Pulmonary artery endothelial cell (primary cell): Measurements from ENCODE around the gene CGNL1. TPM values are rescaled to one million over a fixed set of nuclear protein-coding genes. Genes with fewer than 3 reads are reported as not detected.

Source experiments
- DNase-seq: peaks from one replicate; pipeline ENCODE4 v3.0.0-alpha.2; 2011; ENCODE audit warnings: low read depth, low spot score
- total RNA-seq: library from RNA; depleted of rRNA; stranded (reverse); fragments of >200 nt; gene quantifications from 2 replicates; pipeline ENCODE4 v1.2.3, GENCODE V29; 2014

The CGNL1 gene
- total RNA-seq, 1 donor from 2014 or later = 43.8 TPM

DNA sequence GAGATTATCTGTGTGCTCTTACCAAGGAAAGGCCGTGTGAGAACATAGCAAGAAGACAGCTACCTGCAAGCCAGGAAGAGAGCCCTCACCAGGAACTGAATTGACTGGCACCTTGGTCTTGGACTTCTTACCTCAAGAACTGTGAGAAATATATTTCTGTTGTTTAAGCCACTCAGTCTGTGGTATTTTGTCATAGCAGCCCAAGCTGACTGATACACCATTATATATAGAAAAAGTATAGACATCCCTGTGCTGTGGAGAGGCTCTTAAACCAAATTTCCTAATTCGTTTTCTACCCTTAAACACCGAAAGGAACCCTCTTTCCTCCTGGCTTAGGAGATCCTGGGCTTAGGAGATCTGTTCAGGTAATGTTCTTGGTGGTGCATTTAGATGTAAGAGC is 44.8 kb downstream of the CGNL1 start:
- DNase-seq = no peak

DNA sequence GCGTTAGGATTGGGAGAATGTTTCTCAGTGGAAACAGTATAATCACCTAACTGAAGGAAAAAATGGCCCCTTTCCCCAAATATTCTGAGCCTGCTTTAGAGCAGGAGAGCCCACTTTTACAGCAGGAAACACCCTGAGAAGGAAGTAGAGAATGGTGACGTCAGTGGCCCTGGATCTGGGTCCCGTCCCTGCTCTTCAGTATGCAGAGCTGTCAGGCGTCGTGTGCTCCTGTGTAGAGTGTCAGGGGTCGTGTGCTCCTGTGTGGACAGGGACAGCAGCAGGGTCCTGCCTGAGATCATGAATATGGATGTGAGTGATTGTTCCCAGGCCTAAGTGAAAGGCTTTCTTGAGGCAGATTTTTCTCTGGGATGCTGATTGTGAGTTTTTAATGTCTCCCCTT is 45.2 kb downstream of the CGNL1 start:
- no peak for DNase-seq

DNA sequence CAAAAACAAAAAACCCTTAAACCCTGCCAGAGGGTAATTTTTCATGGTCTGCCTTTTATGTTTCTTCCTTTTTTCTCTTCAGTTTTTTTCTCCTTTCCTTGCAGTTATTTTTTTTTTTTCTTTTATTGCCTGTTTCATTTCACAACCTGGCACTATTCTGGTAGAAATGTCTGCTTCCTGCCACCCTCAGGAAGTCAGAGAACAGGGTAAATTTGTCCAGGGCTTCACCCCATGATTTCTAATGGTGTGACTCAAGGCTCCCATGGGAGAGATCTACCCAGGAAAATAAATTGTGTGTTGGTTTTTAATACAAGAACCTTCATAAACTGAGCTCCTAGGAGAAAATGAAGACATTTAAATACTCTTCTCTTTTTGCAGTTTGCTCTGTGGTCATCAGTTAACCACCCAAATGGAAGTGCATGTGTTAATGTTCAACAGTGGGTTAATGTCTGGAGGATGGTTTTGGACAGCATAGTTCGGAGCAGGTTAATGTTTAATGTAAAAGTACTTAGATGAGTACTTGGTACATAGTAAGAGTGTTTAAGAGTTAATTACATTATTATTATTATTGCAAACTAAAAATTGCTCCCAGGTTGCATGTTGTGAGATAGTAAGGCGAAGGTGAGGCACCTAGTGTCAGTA is 45.9 kb downstream of the CGNL1 start:
- DNase-seq = no peak

DNA sequence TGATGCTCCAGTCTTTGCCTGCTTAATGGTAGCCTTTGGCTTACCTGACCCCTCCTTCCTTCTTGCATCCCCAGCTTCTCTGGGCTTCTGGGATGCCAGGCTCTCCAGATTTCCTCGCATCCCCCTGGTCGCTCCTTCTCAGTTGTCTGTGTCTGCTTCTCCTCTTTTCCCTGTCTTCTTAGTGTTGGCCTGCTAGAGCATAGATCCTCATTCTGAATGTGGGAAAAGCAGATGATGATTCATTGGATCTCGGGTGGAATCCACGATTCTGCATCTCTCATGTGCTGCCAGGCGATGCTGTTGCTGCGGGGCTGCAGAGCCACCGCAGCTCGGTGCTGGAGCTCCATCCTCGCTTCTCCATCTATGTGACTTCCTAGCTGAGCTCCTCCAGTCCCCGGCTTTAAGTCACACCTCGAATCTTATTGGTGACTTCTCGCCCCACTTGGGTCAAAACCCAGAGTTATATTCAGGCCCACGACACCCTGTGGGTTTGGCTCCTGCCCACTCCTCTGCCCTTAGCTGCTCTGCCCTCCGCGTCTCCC is 47.4 kb downstream of the CGNL1 start:
- DNase-seq = no peak

DNA sequence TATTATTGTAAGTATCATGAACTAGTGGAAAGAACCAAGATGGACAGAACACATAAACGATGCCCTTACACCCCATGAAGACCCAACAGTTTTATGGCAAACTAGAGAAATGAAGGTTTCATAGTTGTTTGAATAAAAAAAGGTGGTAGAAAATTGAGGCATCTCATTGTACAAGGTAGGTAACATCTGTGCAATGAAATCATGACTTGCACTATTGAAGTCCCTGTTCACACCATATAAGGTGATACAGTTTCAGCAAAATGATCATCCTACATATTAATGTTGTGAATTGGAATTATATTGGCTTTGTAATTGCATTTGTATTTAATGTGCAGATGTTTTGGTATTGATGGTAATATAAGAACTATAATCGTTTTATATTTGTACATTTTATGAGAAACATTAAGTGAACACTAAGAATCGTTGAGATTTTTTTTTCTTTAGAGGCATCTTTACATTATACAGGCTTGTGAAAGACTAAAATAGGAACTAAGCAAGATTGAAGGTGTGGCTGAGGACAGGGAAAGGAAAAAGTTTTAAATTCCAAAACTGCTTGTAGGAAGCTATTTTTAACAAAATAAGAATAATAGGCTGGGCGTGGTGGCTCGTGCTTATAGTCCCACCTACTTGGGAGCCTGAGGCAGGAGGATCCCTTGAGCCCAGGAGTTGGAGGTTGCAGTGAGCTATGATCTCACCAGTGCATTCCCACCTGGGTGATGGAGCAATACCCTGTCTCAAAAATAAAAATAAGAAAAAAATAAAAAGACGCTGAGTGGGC is 48.5 kb downstream of the CGNL1 start:
- no peak for DNase-seq

DNA sequence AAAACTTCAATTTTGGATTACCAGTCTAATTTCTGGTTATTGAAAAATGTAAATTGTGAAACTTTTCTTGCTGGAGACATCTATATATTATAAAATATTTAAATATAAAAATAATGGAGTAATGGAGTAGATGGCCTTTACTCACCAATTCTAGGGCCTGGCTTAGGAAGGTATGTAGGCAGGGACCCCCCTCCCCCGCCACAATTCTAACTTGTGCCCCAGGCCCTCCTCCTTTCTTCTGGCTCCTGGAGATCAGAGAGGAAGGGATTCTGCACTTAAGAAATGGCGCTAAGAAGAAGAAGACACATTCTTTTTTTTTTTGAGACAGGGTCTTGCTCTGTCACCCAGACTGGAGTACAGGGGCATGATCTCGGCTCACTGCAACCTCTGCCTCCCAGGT is 49.5 kb downstream of the CGNL1 start:
- no peak for DNase-seq

DNA sequence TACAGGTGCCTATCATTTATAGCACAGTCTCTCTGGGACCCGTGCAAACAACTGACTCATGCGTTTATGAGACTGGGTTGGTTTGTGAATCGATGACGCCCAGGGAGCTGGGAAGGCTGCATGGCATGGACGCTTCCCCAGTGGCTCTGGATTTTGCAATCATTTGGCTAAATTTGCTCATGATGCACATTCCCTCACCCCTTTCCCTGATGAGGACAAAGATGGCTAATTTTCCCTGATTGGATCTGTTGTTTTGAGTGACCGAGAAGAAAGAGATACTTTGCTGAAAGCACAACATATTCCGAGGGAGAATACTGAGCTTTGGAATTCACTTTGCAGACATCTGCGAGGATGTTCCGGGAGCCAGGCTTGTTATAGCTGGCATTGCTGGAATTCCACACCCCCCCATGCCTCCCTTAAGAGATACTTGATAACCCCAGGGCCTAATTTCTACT is 51.1 kb downstream of the CGNL1 start:
- no peak for DNase-seq

DNA sequence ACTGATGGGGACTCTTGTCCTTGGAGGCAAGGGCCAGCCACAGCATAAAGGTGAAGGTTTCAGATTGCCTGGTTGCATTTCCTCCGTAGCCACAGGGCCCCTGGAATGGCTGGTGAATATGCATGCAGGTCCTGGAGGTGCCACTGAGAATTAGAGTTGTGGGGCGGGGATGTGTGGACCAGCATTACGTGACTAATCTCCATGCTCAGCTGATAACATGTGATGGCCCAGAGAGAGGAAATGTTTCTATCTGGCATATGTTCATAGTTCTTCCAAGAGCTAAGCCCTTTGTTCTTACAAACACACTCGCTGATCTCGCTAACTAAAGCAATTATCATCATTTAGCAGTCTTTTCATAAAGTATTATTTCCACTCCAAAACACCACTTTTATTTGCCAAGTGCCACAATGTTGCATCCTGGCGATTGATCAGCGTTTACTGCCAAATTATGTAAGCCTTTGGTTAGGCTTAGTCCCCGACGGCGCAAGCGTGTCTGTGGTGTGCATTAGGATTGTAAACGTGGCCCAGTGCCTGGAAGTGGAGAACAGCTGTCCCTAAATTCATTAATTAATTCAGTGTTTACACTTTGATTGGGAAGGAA is 55.9 kb downstream of the CGNL1 start:
- DNase-seq = peak; percentile 44

DNA sequence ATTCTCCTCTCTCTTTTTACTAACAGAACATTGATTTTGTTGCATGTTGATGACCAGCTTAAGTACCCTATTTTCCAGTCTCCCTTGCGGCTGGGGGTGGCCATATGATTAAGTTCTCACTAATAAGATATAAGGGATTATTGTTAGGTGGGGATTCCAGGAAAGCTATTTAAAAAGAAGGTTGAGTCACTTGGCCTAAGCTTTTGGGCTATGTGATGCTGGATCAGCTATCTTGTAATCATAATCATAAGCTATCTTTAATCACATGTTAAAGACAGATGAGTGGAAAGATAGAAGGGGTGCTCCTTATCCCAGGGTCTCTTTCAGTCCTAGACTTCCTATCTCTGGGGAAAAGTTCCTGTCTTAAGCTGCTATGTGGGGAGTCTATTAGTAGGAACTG is 59.9 kb downstream of the CGNL1 start:
- no peak for DNase-seq

DNA sequence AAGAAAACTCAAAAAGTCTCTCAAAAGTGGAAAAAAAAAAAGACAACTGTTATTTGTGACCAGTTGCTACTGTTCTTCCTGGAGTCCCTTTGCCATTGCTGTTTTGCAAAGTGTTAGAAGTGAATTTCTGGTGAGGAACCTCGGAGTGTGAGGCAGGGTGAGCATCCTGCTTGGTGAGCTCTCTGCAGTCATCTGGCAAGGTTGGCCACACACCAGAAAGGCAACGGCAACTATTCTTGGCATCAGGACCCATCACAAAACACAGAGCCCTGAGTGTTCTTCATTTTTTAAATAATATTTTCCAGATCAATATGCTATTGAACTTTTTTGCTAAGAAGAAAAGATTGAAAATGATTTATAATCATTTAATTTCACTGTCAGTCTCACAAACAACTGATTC is 60.7 kb downstream of the CGNL1 start:
- no peak for DNase-seq

DNA sequence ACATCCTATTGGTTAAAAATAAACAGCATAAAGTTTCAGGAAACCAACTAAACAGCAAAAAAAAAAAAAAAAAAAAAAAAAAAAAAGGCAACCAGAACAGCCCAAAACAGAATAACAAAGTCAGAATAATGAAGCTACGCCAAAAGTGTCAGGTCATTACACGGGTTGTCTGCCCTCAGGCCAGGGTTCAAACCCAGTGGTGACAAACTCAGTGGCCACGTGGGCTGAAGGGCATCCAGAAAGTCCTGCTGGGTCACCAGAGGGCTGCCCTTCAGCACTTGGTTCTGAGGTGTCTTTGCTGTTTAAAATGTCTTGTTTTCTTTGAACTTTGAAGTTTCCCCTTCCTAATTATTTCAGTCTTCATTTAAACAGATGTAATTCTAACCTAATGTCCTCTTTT is 61.3 kb downstream of the CGNL1 start:
- no peak for DNase-seq

DNA sequence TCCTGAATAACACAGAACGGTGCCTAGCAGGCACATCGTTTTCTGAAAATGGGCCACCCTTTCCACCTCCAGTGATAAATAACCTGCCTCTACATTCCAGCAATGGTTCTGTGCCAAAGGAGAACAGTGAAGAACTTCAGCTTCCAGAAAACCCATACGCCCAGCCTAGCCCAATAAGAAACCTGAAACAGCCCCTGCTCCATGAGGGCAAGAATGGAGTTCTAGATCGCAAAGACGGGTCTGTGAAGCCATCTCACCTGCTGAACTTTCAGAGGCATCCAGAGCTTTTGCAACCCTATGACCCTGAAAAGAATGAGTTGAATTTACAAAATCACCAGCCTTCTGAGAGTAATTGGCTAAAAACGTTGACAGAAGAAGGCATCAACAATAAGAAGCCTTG is 61.9 kb downstream of the CGNL1 start:
- DNase-seq = no peak

DNA sequence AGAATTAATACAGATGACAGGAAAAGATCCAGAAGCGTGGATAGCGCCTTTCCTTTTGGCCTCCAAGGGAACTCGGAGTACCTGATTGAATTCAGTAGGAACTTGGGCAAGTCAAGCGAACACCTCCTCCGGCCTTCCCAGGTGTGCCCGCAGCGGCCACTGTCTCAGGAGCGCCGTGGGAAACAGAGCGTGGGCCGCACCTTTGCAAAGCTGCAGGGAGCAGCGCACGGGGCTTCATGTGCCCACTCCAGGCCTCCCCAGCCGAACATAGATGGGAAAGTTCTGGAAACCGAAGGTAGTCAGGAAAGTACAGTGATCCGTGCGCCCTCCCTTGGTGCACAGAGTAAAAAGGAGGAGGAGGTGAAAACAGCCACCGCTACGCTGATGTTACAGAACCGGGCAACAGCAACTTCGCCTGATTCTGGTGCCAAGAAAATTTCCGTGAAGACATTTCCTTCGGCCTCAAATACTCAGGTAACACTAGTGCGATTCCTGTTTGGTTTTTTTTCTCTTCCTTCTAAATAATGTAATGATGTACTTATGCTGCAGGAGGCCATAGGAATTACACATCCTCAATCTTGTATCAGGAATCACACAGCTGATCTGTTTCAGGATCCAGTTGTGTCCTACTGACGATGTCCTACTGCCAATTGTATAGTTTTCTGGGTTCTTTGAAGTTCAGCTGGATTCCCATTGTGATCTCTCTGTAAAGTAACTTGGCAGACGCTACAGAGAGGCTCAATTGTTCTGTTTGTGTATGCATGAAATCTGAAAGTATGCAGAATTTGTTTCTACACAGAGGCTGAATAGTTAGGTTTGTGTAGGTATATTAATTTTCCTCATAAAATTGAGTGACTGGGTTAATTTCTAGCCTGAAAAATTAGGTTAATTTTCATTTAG is 63.1 kb downstream of the CGNL1 start:
- no peak for DNase-seq

DNA sequence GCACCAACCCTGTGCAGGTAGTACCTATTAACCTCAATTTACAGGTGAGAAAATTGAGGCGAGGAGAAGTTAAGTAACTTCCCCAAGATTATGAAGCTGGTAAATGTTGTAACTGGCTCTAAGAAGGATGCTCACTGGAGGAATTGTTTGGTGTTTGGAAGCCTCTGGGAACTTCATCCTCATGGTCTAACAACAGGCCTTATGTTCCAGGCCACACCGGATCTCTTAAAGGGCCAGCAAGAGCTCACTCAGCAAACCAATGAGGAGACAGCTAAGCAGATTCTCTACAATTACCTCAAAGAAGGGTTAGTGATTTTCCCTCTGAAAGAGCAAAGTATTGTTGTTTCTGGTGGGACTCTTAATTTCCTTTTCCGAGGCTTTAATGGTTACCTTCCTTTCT is 63.9 kb downstream of the CGNL1 start:
- no peak for DNase-seq

DNA sequence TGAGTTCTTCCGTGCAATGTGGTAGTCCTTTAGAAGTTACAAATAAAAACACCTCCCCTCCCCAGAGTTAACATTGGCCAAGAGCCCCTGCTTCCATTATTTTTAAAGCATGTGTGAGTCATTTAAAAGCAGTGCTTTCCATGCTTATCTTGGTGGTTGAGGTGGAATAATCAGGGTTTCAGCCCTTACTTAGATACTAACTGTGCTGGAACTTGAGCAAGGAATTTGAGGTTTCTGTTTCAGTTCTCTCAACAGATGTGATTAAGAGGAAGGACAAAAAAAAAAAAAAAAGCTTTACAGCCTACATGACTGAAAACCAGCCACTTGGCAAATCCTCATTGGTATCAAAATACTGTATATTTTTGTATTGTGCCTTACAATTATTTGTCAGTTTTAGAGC is 64.5 kb downstream of the CGNL1 start:
- DNase-seq = no peak

DNA sequence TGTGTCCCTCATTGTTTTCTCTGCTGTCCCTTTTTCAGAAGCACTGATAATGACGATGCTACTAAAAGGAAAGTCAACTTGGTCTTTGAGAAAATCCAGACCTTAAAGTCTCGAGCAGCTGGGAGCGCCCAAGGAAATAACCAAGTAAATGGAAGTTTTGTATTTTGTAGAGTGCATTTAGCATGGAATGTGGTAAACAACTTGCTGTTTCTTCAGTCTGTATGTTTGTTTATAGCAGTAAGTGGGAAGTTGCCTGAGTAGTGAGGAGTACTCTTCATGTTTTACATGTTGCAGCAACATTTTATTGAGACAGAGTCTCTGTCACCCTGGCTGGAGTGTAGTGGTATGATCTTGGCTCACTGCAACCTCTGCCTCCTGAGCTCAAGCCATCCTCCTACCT is 66.0 kb downstream of the CGNL1 start:
- DNase-seq = no peak

DNA sequence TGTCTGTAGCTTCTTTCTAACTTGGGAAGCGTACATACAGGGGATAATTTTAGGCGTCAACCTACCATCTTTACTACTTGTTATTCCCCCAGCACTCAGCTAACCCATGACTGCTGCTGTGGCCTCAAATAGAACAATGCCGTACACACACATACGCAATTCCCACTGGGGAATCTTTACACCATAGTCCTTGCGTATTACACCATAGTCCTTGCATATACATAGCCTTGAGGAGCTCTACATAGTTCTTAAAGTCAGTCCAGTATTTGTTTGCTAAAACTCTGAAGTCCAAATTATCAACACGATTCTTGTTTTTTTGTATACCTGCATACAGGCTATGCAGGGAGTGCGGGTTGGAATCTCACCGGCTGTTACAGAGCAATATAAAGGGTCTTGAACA is 67.2 kb downstream of the CGNL1 start:
- DNase-seq = no peak

DNA sequence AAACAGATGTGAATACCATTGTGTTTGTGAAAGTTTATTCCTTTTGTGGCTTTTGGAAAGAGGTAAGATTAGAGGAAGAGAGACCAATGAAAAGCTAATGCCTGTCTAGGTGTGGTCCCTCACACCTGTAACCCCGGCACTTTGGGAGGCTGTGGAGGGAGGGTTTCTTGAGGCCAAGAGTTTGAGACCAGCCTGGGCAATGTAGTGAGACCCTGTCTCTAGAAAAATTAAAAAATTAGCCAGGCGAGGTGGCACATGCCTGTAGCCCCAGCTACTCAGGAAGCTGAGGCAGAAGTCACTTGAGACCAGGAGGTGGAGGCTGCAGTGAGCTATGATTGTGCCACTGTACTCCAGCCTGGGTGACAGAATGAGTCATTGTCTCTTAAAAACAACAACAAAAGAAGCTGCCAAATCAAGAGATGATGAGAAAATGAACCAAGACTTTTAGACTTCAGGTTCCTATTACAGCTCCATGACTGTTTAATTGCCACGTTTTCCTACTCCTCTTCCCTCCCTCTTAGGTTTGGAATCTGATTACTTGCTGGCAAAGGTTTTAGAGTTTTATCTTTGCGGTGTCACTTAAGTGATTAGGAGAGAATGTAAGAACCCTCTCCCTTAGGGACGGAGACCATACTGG is 68.7 kb downstream of the CGNL1 start:
- no peak for DNase-seq

DNA sequence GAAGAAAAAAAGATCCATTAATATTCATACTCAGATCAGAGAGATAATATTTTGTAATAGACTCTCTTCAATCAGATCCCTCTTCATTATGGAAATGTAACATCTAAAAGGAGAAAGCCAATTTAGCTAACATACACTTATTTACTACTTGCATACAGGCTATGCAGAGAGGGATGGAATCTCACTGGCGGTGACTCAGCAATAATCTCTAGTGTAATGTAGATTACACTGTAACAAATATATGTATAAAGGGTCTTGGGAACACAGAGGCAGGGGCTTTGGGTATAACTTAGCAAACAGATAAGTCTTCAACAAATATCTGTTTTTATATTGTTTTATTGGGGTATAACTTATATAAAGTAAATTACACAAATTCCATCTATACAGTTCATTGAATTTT is 69.6 kb downstream of the CGNL1 start:
- no peak for DNase-seq

DNA sequence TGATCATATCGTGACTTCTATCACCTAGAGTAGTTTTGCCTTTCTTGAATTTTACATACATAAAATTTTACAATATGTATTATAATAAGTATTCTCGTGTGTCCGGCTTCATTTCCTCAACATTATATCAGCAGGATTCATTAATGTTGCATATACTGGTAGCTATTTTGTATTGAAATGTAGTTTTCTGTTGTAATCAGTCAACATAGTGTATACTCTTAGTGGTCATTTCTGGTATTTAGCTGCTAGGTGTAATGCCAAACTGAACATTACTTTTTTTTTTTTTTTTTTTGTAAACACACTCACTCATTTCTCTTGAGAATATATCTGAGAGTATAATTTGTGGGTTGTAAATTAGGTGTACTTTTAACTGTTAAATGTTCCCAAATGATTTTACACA is 70.1 kb downstream of the CGNL1 start:
- no peak for DNase-seq

DNA sequence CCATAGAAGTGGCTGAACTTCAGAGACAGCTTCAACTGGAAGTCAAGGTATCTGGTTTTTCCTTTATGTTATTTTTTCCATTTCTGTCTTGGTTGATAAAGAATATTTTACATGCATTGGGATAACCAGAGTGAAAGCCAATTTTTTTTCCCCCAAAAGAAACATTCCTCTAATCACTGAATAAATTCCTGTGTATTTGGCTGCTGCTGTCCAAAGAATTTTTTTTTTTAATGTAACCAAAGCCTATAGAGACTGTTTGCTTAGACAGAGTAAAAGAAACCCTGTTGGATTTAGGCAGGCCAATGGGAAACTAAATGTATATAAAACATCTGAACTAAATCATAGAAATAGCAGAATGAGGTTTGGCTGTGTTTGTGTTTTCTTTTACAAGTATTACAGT is 75.2 kb downstream of the CGNL1 start:
- no peak for DNase-seq
